Body of pancreas (tissue), 4 donors: Measurements from ENCODE around the gene LRP1.

ENCODE experiments used
- CTCF ChIP-seq, 7 experiments: fragments of 450-650 bp in 4 of 7; fragments of 200-600 bp in 3 of 7; sonication (generic) in 3 of 7; IDR thresholded peaks; one replicate each; pipeline ENCODE4 v1.5.1; 2016 to 2019; ENCODE audit warnings: antibody characterized with exemption in 7 of 7
- POLR2A ChIP-seq, 3 donors: fragments of 450-650 bp; IDR thresholded peaks; one replicate each; pipeline ENCODE4 v1.6.1; 2016; ENCODE audit warnings: antibody characterized with exemption in 3 of 3, mild to moderate bottlenecking in 2 of 3

GRCh38 chr12:57079821-57080220 is 48.5 kb upstream of the LRP1 start:
- TF ChIP-seq CTCF (IDR thresholded peaks at IDR 0.05): no peak
- TF ChIP-seq POLR2A (IDR thresholded peaks at IDR 0.05): no peak
